ENCODE measurements around the gene DNAH5.

GRCh38 chr5:13643196-13643595, 301.3 kb downstream of the DNAH5 start:
- TF ChIP-seq, protein P1, sequence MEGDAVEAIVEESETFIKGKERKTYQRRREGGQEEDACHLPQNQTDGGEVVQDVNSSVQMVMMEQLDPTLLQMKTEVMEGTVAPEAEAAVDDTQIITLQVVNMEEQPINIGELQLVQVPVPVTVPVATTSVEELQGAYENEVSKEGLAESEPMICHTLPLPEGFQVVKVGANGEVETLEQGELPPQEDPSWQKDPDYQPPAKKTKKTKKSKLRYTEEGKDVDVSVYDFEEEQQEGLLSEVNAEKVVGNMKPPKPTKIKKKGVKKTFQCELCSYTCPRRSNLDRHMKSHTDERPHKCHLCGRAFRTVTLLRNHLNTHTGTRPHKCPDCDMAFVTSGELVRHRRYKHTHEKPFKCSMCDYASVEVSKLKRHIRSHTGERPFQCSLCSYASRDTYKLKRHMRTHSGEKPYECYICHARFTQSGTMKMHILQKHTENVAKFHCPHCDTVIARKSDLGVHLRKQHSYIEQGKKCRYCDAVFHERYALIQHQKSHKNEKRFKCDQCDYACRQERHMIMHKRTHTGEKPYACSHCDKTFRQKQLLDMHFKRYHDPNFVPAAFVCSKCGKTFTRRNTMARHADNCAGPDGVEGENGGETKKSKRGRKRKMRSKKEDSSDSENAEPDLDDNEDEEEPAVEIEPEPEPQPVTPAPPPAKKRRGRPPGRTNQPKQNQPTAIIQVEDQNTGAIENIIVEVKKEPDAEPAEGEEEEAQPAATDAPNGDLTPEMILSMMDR (IDR thresholded peaks at IDR 0.05; ENCODE audit: low read depth, low read length): no peak
- TF ChIP-seq MYC (IDR thresholded peaks at IDR 0.05; ENCODE audit: low read depth, low read length): no peak
- no peak for TF ChIP-seq POLR2A (IDR thresholded peaks at IDR 0.05; ENCODE audit: extremely low read depth, insufficient read length)

Measured in NB4 (cell line).